GM12801 (cell line): Measurements from ENCODE around the gene CCDC3.

Experiments
- CTCF ChIP-seq: IDR thresholded peaks from one replicate; pipeline ENCODE4 v1.5.1; 2011; ENCODE audit warnings: control low read depth; ENCODE audit not compliant: insufficient read length; ENCODE audit errors: extremely low read depth

CCDC3 gene

DNA sequence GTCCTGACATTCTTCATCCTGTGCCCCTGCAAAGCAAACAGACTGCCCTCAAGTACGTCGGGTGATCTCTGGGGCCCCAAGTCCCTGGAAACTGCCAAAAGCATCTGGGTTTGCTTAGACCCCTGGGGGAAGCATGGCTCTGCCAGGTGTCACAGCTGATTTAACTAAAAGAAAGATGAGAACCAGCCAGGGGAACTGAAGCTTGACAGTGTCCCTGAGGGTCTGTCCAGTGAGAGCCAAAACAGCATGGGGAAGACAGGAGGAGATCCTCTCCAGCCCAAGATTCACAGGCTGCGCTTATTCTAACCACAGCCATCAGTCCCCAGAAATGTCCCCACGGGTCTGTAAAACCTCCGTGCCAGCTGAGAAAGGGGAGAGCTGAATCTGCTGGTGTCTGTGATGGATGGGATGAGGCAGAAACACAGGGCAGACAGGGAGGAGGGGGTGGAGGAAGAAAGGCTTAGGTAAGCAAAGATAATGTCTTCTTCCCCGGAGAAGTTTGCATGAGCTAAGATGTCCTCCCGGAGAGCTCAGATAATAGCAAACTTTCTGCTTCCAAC lies 21.3 kb downstream of the CCDC3 start:
- TF ChIP-seq CTCF, result no peak

DNA sequence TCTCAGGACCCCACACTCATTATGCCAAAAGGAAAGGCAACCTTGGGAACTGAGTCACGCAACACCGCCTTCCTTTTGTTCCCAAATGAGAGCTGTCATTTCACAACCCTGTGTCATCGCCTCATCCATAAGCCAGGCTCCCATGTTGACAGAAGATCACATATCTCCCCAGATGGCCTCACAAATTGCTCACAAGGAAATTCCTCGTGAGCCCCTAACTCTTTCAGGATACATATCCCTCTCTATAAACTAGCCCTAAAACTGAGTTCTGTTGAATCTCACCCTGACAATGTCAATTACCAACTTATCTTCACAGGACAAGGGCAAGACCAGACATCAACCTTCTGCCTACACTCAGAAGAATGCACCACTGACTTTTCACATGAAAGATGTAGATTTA lies 22.6 kb downstream of the CCDC3 start:
- no peak for TF ChIP-seq CTCF

- TF ChIP-seq CTCF, result no peak
Observed at GRCh38 chr10:12975906-12976305, 25.6 kb downstream of the CCDC3 start.

DNA sequence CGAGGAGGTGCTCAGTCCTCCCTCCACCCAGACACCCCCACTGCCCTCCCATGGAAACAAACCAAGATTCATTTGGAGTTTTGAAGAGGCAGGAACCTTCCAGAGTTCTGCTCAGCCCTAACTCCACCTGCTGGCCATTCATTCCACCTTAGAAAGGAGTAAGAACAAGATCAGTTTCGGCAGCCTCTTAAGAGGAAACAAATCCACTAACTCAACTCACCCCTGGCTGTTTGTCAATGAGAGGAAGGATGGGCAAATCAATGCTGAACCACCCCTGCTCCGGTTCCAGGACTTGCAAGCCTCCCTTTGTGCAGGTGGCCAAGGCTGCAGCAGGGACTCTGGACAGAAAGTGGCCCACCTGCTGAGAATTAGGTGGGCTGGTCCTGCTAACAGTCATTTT lies 26.2 kb downstream of the CCDC3 start:
- no peak for TF ChIP-seq CTCF

GRCh38 chr10:12974491-12975199 lies 26.9 kb downstream of the CCDC3 start:
- no peak for TF ChIP-seq CTCF

DNA sequence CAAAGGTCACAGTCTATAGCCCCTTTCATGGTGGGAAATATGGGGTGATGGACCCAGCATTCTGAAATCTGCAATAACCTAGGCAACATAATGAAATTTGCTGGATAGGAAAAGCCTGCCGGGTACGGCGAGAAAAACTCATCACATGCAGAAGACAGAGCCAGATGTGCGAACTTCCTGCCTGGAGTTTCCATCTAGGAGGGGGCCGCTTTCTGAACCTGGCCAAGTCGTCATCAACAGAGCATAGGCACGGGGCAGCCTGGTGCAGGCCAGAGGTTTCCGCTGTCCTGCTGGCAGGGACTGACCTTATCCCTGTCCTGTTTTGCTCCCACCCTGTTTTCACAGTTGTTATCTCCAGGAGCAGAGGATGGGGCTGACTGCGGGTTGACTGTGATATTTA lies 27.4 kb downstream of the CCDC3 start:
- no peak for TF ChIP-seq CTCF

GRCh38 chr10:12973149-12973718 lies 28.3 kb downstream of the CCDC3 start:
- TF ChIP-seq CTCF, result no peak
